GM12874 (cell line): ENCODE data around the gene RAP1GAP.

ENCODE experiments used
- TF ChIP-seq, protein P1 (sequence below): IDR thresholded peaks from 2 replicates; pipeline ENCODE4 v1.5.1; 2011; ENCODE audit warnings: low read depth, mild to moderate bottlenecking, control low read depth, low read length, moderate library complexity; ENCODE audit not compliant: insufficient read depth

RAP1GAP gene

DNA sequence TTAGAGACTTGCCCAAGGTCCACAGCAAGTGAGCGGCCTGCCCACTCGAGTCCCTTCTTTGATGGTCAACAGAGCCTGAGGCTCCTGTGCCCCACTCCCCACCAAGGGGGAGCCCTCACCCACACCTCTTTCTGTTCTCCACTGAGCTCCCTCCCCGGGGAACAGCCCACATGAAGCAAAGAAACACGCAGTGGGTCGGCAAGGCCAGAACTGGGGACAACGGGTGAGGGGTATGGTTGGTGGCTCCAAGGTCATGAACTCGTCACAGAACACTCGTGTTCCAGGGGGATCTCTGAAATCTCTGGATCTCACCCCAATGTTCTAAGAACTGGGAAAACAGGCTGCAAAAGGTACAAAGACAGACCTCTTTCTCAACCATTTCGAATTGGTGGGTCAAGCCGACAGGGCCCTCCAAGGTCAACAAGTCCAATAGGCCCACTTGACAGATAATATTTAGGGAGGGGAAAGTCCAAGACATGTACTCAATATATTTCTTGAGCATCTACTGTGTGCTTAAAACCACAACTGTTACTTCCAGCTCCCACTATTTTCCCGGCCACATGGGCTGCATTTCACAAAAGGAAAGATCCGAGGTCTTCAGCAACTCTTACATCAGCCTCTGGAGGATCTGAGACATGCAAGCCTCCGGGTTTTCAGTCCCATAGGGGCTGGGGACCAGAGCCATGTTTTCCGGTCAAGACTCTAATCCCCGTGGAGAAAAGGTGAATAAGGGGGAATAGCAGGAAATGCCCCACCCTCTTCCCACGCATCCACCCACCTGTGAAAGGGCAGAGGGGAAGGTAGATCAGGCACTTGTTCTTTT is 1.1 kb upstream of the RAP1GAP start:
- TF ChIP-seq, protein P1, sequence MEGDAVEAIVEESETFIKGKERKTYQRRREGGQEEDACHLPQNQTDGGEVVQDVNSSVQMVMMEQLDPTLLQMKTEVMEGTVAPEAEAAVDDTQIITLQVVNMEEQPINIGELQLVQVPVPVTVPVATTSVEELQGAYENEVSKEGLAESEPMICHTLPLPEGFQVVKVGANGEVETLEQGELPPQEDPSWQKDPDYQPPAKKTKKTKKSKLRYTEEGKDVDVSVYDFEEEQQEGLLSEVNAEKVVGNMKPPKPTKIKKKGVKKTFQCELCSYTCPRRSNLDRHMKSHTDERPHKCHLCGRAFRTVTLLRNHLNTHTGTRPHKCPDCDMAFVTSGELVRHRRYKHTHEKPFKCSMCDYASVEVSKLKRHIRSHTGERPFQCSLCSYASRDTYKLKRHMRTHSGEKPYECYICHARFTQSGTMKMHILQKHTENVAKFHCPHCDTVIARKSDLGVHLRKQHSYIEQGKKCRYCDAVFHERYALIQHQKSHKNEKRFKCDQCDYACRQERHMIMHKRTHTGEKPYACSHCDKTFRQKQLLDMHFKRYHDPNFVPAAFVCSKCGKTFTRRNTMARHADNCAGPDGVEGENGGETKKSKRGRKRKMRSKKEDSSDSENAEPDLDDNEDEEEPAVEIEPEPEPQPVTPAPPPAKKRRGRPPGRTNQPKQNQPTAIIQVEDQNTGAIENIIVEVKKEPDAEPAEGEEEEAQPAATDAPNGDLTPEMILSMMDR: no peak

DNA sequence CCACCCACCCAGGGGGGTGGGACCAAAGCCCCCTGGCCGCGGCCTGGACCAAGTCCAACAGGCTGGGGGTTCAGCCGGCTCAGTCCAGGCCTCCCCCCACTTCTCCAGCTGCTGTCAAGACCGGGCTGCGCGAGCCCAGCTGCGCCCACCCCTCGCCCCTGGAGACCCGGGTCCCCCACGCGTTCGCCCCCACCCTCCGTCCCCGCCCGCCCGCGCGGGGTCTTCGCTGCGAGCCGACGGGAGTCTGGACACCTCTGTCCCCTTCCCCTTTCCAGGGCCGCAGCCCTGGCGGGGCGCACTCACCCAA is 253 bp downstream of the RAP1GAP start:
- TF ChIP-seq, protein P1: no peak

DNA sequence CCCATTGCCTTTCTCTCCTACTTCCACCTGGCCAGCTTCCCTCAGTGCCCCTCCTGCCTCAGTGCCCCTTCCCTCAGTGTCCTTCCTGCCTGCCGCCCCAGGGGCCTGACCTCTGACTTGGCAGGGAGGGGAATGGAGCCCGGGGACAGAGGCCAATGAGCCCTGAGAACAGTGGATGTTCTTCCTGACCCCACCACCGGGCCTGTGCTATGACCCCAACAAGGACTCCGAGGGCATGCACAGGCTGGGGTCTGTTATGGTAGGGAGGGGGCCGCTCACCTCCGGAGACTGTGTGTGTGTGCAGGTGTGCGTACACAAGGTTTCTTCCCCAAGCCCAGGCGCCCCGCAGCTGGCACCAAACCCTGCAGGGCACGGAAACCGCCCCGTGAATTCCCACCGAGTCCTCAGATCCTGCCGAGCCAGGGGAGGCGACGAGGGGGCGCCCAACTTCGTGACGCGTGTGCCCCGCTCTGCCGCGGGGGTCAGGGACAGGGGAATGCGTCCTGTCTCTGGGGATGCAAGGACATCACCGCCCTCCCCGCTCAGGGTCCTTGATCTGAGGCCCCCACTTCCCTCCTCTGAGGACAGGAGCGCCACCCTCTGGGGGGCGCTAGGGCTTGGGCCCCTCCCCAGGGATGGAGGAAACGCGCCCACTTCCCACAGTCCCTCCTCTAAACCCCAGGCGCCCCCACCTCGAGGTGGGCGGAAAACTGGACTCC is 766 bp downstream of the RAP1GAP start:
- TF ChIP-seq, protein P1: no peak

DNA sequence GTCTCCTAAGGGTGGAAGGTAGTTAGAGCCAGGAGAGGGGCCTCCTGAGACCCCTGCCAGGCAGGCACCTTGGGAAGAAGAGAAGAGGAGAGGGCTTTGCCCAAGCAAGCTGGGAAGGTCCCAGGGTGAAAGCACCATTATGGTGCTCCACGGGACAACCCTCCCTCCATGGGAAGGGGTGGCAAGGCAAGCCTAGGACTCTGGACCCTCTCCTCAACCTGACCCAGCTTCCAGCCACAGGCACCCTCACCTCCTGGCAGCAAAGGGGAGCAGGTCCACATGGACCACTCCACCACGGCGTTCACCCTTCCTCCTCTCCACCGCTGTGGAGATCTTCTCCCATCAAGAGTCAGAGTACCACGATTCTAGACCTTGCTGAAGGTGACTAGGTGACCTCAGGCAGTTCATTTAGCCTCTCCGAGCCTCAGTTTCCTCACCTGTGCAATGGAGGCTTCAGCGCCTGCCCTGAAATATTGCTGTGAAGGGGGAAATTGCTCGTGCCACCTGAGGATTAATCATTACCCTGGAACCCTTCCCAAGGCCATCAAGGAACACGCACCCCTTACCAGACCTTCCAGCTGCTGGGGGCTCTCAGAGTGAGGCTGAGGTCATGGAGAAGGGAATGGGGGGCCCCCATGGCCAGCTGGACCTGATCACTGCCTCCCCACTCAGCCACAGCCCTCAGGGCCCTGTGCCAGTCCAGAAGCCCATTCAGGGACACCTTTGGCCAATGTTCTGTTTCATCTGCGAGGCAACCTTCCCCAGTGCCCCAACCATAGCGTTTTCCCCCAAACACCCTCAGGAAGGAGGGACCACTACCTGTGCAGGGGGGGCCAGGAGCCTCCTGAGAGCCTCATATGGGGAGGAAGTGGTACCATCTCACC is 1.6 kb downstream of the RAP1GAP start:
- TF ChIP-seq, protein P1: no peak

DNA sequence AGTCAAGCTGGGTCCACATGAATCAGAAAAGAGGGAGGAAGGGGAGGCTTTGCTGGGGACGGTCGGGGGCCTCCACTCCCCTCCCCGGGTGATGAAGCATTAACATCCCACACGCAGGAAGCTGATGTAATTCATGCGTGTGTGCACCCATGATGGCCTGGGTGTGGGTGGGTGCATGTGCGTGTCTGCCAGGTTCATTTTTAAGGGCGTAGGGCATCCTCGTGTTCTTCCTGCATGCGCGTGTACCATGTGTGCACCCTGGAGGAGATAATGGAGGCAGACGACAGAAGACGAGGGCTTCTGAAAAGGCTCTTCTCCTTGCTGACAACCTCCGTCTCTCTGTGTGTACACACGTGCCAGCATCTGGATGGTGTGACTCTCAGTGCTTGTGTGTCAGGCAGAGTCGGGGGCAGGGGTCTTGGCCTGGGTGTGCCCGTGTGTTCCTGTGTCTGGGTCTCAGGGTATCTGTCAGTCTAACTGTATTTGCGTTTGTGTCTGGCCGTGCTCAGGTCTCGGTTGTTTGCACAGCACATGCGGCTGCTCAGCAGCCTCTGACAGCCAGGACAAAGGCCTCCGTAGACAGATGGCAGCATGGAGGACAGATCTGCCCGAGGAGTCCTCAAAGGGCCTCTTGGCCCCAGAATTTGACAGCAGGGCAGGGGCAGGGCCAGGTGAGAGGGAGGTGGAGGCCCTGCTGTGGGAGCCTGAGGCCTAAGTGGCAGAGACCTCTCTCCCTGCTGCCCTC is 2.4 kb downstream of the RAP1GAP start:
- TF ChIP-seq, protein P1: no peak

DNA sequence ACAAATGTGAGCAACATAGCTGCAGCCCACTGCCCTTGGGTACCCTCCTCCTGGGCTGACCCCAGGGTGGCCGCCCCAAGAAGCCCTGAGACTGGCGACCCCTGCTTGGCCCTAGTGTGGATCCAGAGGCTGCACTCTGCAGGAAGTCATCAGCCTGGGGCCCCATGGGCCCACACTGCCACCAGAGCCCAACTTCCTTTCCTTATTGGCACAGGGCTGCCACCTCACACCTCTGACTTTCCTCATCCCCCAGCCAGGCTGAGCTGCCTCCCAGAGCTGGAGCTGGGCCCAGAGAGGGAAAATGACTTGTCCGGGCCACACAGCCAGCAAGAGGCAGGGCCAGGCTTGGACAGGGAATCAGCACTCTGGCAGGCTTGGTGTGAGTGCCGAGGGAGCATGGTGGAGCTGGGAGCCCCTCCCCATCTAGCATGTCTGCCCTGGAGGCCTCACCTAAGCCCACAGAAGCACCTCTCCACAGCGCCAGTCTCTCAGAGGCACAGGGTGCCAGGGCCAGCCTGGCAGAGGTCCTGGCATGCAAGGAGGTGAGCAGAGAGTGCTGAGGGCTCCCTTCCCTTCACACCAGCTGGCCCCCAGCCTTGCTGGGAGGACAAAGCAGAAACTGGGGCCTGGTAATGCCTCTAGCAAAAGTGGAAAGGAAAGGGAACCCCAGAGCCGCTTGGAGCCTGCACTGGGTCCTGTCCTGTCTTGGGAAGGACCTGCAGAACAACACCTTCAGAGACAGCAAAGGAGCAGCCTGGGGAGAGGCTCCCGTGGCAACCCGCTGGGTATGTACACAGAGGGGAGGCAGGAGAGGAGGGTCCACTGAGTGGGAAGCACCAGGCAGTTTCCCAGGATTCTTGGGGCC is 3.2 kb downstream of the RAP1GAP start:
- TF ChIP-seq, protein P1: no peak
